GM18868 (cell line): Measurements from ENCODE around the gene PIK3CG.
"Not testable (repeated sequence)": the region's sequence is repeated elsewhere in the genome, so short reads cannot be mapped to it uniquely, and the experiment has no call there.

ENCODE experiments used
- ATAC-seq: cut with Tn5 transposase; IDR thresholded peaks from one replicate; pipeline ENCODE4 v1.9.1; 2021; ENCODE audit warnings: mild to moderate bottlenecking, moderate library complexity; ENCODE audit not compliant: unreplicated experiment

PIK3CG gene

DNA sequence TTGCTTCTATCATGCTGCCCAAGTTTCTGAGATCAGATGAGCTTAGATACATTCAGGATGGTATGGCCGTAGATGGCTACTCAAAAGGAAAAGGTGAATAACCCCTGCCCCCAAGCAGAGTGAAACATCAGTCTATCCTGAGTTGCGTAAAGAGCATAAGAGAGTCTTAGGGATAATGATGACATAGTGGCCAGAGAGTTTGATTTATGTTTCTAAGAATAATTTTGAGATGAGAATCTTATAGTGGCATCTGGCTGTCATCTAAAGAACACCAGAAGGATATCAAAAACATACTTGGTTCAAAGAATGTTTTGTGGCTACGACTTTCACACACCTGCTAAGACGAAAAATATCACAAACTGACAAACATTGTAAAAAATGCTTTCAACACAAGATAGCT is 20.6 kb downstream of the PIK3CG start:
- no peak for ATAC-seq

GRCh38 chr7:106887421-106887820 is 22.3 kb downstream of the PIK3CG start:
- peak; percentile 54 for ATAC-seq

DNA sequence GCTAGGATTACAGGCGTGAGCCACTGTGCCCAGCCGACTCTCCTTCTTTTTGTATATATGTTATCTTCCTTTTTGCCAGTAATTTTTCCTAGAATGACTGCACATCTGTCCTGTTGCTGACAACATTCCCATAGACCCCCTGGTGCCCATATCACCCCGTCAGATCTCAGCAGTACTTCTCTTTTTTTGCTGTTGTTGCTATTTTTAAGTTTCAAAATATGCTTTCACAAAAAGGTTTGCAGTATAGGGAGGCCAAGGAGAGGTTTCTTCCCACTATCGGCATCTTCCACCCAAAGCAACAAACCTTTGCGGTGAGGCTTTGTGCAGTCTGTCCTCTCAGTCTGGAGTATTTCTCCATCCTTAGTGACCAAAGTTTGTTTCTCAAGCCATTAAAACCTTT is 23.1 kb downstream of the PIK3CG start:
- ATAC-seq = no peak

GRCh38 chr7:106890952-106891351 is 25.9 kb downstream of the PIK3CG start:
- ATAC-seq = no peak

- ATAC-seq = no peak
Observed at GRCh38 chr7:106891548-106892410, 26.7 kb downstream of the PIK3CG start.

DNA sequence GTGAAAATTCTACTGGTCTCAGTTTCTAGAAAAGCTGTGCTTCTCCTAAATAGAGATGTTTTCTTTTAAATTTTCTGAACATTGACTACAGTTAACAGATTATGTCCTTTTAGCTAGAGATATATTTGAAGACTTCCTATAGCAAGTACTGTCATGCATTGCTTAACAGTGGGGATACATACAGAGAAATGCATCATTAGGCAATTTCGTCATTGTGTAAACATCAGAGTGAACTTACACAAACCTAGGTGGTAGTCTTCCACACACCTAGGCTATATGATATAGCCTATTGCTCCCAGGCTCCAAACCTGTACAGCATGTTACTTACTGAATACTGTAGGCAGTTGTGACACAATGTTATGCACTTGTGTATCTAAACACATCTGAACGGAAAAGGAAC is 28.5 kb downstream of the PIK3CG start:
- no peak for ATAC-seq

DNA sequence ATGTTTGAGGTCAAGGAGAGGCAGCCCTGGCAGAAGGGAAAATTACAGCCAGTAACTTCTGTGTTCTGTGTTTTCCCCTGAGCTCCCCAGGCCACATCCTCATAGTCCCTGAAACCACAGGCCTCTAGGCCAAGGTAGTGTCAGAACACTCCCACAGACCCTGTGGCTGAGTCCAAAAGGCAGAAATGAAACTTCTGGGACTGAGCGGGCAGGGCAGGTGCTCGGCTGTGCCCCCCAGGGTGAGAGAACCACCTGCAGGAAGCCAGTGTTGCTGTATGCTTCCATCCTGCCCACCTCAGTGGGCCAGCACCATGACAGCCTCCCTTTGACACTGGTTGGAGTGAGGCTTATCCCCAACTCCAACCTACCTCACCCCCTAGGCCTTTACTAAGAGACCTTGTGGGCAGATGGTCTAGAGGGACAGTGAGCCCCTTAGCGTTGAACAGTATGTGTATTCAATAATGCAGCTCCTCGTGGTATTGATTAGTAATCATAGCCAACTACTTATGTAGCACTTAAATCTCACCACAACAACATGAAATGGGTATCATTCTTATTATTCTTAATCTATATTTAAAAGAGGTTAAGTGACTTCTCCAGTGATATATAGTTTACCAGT is 30.3 kb downstream of the PIK3CG start:
- ATAC-seq = peak; percentile 91

DNA sequence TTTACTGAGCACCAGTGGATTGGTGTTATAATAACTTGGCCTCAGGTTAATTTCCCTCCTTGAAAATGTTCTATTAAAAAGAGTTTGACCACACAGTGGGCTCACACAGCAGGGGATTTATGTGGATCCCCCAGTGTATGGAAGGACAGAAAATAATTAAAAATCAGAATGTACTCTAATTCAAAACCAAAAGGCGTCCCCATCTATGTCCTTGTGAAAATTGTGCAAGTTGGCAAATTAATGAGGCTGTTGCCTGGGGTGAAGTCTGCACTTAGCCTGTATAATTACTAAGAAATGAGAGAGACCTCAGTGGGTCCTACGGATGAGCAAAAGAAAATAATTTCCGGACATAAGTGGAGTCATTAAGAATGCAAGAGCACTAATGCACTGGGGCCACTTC is 31.1 kb downstream of the PIK3CG start:
- ATAC-seq = no peak

DNA sequence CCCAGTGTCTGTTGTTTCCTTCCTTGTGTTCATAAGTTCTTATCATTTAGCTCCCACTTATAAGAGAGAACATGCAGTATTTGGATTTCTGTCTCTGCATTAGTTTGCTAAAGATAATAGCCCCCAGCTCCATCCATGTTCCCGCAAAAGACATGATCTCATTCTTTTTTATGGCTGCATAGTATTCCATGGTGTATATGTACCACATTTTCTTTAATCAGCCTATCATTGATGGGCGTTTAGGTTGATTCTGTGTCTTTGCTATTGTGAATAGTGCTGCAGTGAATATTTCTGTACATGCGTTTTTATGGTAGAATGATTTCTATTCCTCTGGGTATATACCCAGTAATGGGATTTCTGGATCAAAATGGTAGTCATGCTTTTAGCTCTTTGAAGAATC is 32.5 kb downstream of the PIK3CG start:
- not testable (repeated sequence) for ATAC-seq

DNA sequence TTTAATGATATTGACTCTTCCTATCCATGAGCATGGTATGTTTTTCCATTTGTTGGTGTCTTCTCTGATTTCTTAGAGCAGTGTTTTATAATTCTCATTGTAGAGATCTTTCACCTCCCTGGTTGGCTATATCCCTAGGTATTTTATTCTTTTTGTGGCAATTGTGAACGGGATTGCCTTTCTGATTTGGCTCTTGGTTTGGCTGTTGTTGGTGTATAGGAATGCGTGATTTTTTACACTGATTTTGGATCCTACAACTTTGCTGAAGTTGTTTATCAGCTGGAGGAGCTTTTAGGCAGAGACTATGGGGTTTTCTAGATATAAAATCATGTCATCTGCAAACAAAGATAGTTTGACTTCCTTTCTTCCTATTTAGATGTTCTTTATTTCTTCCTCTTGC is 33.9 kb downstream of the PIK3CG start:
- ATAC-seq = not testable (repeated sequence)

- ATAC-seq = no peak
Observed at GRCh38 chr7:106901828-106902441, 36.9 kb downstream of the PIK3CG start.

- ATAC-seq = no peak
Observed at GRCh38 chr7:106905734-106906133, 40.7 kb downstream of the PIK3CG start.

- no peak for ATAC-seq
Observed at GRCh38 chr7:106911959-106912358, 46.9 kb downstream of the PIK3CG start.

DNA sequence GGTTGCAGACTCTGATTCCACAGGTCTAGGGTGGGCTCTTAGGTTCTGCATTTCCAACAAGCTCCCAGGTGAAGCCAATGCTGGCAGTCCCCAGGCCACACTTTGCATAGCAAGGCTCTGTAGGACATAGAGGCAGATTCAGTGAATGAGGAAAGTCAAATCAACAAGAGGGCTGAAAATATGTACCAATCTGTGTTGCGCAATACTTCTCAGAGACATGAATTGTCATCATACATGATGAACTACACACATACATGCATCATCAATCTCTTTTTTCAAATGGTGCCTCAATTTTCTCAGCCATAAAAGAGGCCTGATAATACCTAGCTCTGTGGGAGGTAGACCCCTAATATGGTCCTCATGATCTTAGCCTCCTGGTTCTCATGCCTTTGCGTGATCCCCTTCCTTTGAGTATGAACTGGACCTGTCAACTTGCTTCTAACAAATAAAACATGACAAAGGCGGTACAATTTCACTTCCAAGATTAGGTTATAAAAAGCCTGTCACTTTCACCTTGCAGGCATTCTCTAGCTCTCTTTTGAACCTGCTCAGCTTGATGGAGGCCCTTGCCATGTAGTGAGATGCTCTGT is 49.0 kb downstream of the PIK3CG start:
- ATAC-seq = no peak

GRCh38 chr7:106915407-106915806 is 50.3 kb downstream of the PIK3CG start:
- no peak for ATAC-seq

- peak; percentile 98 for ATAC-seq
Observed at GRCh38 chr7:106915873-106916272, 50.8 kb downstream of the PIK3CG start.

DNA sequence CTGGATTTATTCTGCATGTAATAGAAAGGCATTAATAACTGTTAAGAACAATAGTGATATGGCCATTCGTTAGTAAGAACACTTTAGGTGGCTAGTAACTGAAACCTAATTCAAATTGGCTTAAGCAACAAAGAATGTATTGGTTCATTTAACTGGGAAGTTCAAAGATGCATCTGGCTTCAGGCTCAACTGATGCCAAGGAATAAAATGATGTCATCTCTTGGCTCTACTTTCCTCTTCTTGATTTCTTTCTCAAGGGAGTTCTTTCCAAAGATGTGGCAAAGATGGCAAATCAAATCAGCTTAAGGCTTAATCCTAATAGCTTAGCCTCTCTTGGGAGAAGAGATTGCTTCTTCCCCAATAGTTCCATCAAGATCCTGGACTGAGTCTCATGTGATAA is 51.6 kb downstream of the PIK3CG start:
- ATAC-seq = no peak

GRCh38 chr7:106918991-106919390 is 53.9 kb downstream of the PIK3CG start:
- no peak for ATAC-seq

DNA sequence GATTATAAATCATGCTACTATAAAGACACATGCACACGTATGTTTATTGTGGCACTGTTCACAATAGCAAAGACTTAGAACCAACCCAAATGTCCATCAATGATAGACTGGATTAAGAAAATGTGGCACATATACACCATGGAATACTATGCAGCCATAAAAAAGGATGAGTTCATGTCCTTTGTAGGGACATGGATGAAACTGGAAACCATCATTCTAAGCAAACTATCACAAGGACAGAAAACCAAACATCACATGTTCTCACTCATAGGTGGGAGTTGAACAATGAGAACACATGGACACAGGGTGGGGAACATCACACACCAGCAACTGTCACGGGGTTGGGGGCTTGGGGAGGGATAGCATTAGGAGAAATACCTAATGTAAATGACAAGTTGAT is 59.4 kb downstream of the PIK3CG start:
- ATAC-seq = not testable (repeated sequence)

- no peak for ATAC-seq
Observed at GRCh38 chr7:106926892-106927291, 61.8 kb downstream of the PIK3CG start.

GRCh38 chr7:106927536-106927935 is 62.5 kb downstream of the PIK3CG start:
- ATAC-seq = no peak

GRCh38 chr7:106929616-106930015 is 64.5 kb downstream of the PIK3CG start:
- not testable (repeated sequence) for ATAC-seq
